GM10266 (cell line): Measurements from ENCODE around the gene PRLH.

Experiments used
- DNase-seq: peaks from one replicate; pipeline ENCODE4 v3.0.0; 2012; ENCODE audit errors: extremely low spot score
- TF ChIP-seq, protein P1 (sequence below): IDR thresholded peaks from 2 replicates; pipeline ENCODE4 v1.5.1; 2012; ENCODE audit warnings: mild to moderate bottlenecking, low read depth; ENCODE audit not compliant: control insufficient read depth, insufficient read depth; ENCODE audit errors: missing control alignments

Gene PRLH, protein sequence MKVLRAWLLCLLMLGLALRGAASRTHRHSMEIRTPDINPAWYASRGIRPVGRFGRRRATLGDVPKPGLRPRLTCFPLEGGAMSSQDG

GRCh38 chr2:237566401-237567235, at the start of gene PRLH:
Gene PRLH (plus strand): TSS chr2:237566574. CDS start chr2:237566574, 0 bp downstream.
- TF ChIP-seq, protein P1, sequence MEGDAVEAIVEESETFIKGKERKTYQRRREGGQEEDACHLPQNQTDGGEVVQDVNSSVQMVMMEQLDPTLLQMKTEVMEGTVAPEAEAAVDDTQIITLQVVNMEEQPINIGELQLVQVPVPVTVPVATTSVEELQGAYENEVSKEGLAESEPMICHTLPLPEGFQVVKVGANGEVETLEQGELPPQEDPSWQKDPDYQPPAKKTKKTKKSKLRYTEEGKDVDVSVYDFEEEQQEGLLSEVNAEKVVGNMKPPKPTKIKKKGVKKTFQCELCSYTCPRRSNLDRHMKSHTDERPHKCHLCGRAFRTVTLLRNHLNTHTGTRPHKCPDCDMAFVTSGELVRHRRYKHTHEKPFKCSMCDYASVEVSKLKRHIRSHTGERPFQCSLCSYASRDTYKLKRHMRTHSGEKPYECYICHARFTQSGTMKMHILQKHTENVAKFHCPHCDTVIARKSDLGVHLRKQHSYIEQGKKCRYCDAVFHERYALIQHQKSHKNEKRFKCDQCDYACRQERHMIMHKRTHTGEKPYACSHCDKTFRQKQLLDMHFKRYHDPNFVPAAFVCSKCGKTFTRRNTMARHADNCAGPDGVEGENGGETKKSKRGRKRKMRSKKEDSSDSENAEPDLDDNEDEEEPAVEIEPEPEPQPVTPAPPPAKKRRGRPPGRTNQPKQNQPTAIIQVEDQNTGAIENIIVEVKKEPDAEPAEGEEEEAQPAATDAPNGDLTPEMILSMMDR = no peak
- DNase-seq = no peak

DNA sequence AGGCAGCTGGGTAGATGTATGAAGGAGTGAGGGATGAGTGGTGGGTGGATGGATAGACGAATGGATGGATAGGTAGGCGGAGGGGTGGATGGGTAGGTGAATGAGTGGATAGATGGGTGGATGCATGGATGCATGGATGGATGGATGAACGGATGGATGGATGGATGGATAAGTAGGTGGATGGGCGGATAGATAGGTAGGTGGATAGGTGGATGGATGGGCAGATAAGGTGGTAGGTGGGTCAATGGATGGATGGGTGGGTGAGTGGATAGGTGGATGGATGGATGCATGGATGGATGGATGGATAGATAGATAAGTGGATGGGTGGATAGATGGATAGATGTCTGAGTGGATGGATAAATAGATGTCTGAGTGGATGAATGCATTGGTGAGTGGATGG, 49.2 kb upstream of the PRLH start:
- DNase-seq = no peak
- TF ChIP-seq, protein P1 = no peak

- TF ChIP-seq, protein P1 = no peak
- DNase-seq = no peak
Measured at GRCh38 chr2:237517990-237518389, 48.4 kb upstream of the PRLH start.

- no peak for DNase-seq
- TF ChIP-seq, protein P1 = no peak
Measured at GRCh38 chr2:237519506-237520245, 46.7 kb upstream of the PRLH start.

- no peak for DNase-seq
- TF ChIP-seq, protein P1 = no peak
Measured at GRCh38 chr2:237520290-237520689, 46.1 kb upstream of the PRLH start.

GRCh38 chr2:237524631-237525030, 41.7 kb upstream of the PRLH start:
- TF ChIP-seq, protein P1 = no peak
- DNase-seq = no peak

DNA sequence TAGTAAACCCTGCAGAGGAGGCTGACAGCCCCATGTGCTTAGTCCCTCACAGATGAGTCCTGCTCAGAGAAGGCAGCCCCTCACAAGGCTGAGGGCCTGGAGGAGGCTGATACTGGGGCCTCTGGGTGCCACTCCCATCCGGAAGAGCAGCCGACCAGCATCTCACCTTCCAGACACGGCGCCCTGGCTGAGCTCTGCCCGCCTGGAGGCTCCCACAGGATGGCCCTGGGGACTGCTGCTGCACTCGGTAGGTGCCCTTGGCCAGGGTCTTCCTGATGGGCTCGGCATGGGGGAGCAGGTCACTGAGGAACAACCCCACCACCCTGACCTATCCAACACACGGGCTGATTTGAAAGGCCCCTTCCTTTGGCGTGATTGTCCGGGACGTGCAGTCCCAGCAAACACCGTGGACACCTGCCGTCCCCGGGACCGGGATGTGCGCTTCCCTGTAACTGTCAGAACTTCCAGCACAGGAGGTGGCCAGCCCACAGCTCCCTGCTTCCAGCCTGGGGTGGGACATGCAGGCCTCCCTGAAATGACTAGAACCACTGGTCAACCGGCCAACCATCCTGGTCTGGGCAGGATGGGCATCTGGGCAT, 40.7 kb upstream of the PRLH start:
- DNase-seq = no peak

More for the DNA sequence above, 40.7 kb upstream of the PRLH start:
- TF ChIP-seq, protein P1 = no peak
